HG02885 (cell line): ENCODE measurements around the gene DPF3.

Source experiments
- ATAC-seq: cut with Tn5 transposase; IDR thresholded peaks from one replicate; pipeline ENCODE4 v1.9.1; 2021; ENCODE audit warnings: mild to moderate bottlenecking; ENCODE audit not compliant: unreplicated experiment, poor library complexity

DPF3 gene

GRCh38 chr14:72747652-72748051 lies 146.2 kb downstream of the DPF3 start:
- ATAC-seq = no peak

- ATAC-seq = no peak
Observed at GRCh38 chr14:72745991-72746980, 147.6 kb downstream of the DPF3 start.

GRCh38 chr14:72745546-72745945 lies 148.4 kb downstream of the DPF3 start:
- no peak for ATAC-seq

GRCh38 chr14:72744416-72745120 lies 149.3 kb downstream of the DPF3 start:
- no peak for ATAC-seq

GRCh38 chr14:72743626-72744025 lies 150.3 kb downstream of the DPF3 start:
- ATAC-seq = no peak

- no peak for ATAC-seq
Observed at GRCh38 chr14:72742838-72743195, 151.1 kb downstream of the DPF3 start.

- no peak for ATAC-seq
Observed at GRCh38 chr14:72742118-72742837, 151.6 kb downstream of the DPF3 start.

- ATAC-seq = no peak
Observed at GRCh38 chr14:72741826-72742117, 152.1 kb downstream of the DPF3 start.

GRCh38 chr14:72740966-72741825 lies 152.7 kb downstream of the DPF3 start:
- ATAC-seq = no peak

- no peak for ATAC-seq
Observed at GRCh38 chr14:72740504-72740961, 153.4 kb downstream of the DPF3 start.

GRCh38 chr14:72739446-72740405 lies 154.2 kb downstream of the DPF3 start:
- ATAC-seq = no peak

- no peak for ATAC-seq
Observed at GRCh38 chr14:72738161-72738611, 155.7 kb downstream of the DPF3 start.

GRCh38 chr14:72737560-72737943 lies 156.3 kb downstream of the DPF3 start:
- no peak for ATAC-seq

- no peak for ATAC-seq
Observed at GRCh38 chr14:72736786-72737559, 156.9 kb downstream of the DPF3 start.

- ATAC-seq = no peak
Observed at GRCh38 chr14:72736308-72736707, 157.6 kb downstream of the DPF3 start.

- no peak for ATAC-seq
Observed at GRCh38 chr14:72732022-72732780, 161.7 kb downstream of the DPF3 start.

GRCh38 chr14:72731252-72732020 lies 162.5 kb downstream of the DPF3 start:
- ATAC-seq = no peak
